ENCODE data around the gene ATP2A3. TPM values are rescaled to one million over a fixed set of nuclear protein-coding genes. Genes with fewer than 3 reads are reported as not detected.

The ATP2A3 gene
- total RNA-seq, 1 donor from 2014 or later = 1.6 TPM

- H3K36me3 Mint-ChIP-seq (ENCODE audit: low read depth) = no peaks in the 10 kb centered on the region
- TF ChIP-seq, protein P1, sequence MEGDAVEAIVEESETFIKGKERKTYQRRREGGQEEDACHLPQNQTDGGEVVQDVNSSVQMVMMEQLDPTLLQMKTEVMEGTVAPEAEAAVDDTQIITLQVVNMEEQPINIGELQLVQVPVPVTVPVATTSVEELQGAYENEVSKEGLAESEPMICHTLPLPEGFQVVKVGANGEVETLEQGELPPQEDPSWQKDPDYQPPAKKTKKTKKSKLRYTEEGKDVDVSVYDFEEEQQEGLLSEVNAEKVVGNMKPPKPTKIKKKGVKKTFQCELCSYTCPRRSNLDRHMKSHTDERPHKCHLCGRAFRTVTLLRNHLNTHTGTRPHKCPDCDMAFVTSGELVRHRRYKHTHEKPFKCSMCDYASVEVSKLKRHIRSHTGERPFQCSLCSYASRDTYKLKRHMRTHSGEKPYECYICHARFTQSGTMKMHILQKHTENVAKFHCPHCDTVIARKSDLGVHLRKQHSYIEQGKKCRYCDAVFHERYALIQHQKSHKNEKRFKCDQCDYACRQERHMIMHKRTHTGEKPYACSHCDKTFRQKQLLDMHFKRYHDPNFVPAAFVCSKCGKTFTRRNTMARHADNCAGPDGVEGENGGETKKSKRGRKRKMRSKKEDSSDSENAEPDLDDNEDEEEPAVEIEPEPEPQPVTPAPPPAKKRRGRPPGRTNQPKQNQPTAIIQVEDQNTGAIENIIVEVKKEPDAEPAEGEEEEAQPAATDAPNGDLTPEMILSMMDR (conservative IDR thresholded peaks at IDR 0.05) = no peak
- H3K4me3 Mint-ChIP-seq = no peak overlapping the region
- no peaks in the 10 kb centered on the region for H3K9me3 Mint-ChIP-seq
- peaks cover 6% of the 10 kb centered on the region for H3K27me3 Mint-ChIP-seq (ENCODE audit: low read depth)
- H3K4me1 Mint-ChIP-seq = peaks cover 10% of the 10 kb centered on the region
- DNase-seq (ENCODE audit: low read depth, low spot score) = no peak
- H3K27ac Mint-ChIP-seq (ENCODE audit: unreplicated experiment) = no peak overlapping the region
Observed at GRCh38 chr17:4003501-4004421, 39.5 kb upstream of the ATP2A3 start.

GRCh38 chr17:4003131-4003500, 38.9 kb upstream of the ATP2A3 start:
- DNase-seq (ENCODE audit: low read depth, low spot score) = no peak
- Mint-ChIP-seq H3K27ac (ENCODE audit: unreplicated experiment) (no peak overlapping the region), H3K4me3 (no peak overlapping the region), H3K4me1 (peaks cover 10% of the 10 kb centered on the region), H3K36me3 (ENCODE audit: low read depth) (no peaks in the 10 kb centered on the region), H3K9me3 (no peaks in the 10 kb centered on the region), H3K27me3 (ENCODE audit: low read depth) (peaks cover 6% of the 10 kb centered on the region)
- TF ChIP-seq, protein P1 (conservative IDR thresholded peaks at IDR 0.05) = no peak

- H3K36me3 Mint-ChIP-seq (ENCODE audit: low read depth) = no peaks in the 10 kb centered on the region
- H3K27me3 Mint-ChIP-seq (ENCODE audit: low read depth) = peaks cover 6% of the 10 kb centered on the region
- H3K4me1 Mint-ChIP-seq = peaks cover 4% of the 10 kb centered on the region
- no peak overlapping the region for H3K27ac Mint-ChIP-seq (ENCODE audit: unreplicated experiment)
- no peaks in the 10 kb centered on the region for H3K9me3 Mint-ChIP-seq
- no peak for DNase-seq (ENCODE audit: low read depth, low spot score)
- H3K4me3 Mint-ChIP-seq = no peak overlapping the region
- TF ChIP-seq, protein P1 (conservative IDR thresholded peaks at IDR 0.05) = no peak
Observed at GRCh38 chr17:4001048-4001590, 36.9 kb upstream of the ATP2A3 start.

DNA sequence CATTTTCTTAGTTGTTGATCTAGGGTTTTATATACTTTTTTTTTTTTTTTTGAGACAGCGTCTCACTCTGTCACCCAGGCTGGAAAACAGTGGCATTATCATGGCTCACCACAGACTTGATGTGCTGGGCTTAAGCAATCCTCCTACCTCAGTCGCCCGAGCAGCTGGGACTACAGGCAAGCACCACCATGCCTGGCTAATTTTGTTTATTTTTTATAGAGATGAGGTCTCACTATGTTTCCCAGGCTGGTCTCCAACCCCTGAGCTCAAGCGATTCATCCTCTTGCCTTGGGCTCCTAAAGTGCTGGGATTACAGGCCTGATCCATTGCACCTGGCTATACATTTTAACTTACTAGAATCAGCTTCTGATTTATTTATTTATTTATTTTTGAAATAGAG, 34.2 kb upstream of the ATP2A3 start:
- TF ChIP-seq, protein P1 (conservative IDR thresholded peaks at IDR 0.05) = no peak
- Mint-ChIP-seq H3K36me3 (ENCODE audit: low read depth) (no peaks in the 10 kb centered on the region), H3K9me3 (peaks cover 4% of the 10 kb centered on the region), H3K27ac (ENCODE audit: unreplicated experiment) (no peak overlapping the region), H3K4me1 (no peaks in the 10 kb centered on the region), H3K27me3 (ENCODE audit: low read depth) (peaks cover 12% of the 10 kb centered on the region), H3K4me3 (no peak overlapping the region)
- DNase-seq (ENCODE audit: low read depth, low spot score) = no peak

GRCh38 chr17:3995067-3995466, 30.8 kb upstream of the ATP2A3 start:
- Mint-ChIP-seq H3K27ac (ENCODE audit: unreplicated experiment) (no peak overlapping the region), H3K9me3 (peaks cover 4% of the 10 kb centered on the region), H3K4me1 (no peaks in the 10 kb centered on the region), H3K27me3 (ENCODE audit: low read depth) (peaks cover 11% of the 10 kb centered on the region), H3K36me3 (ENCODE audit: low read depth) (no peaks in the 10 kb centered on the region), H3K4me3 (no peak overlapping the region)
- TF ChIP-seq, protein P1 (conservative IDR thresholded peaks at IDR 0.05) = no peak
- no peak for DNase-seq (ENCODE audit: low read depth, low spot score)

All from neural crest cell (in vitro differentiated cells).